ENCODE results near the gene C22orf23.
"Not testable (repeated sequence)": the region's sequence is repeated elsewhere in the genome, so short reads cannot be mapped to it uniquely, and the experiment has no call there.

The C22orf23 gene

DNA sequence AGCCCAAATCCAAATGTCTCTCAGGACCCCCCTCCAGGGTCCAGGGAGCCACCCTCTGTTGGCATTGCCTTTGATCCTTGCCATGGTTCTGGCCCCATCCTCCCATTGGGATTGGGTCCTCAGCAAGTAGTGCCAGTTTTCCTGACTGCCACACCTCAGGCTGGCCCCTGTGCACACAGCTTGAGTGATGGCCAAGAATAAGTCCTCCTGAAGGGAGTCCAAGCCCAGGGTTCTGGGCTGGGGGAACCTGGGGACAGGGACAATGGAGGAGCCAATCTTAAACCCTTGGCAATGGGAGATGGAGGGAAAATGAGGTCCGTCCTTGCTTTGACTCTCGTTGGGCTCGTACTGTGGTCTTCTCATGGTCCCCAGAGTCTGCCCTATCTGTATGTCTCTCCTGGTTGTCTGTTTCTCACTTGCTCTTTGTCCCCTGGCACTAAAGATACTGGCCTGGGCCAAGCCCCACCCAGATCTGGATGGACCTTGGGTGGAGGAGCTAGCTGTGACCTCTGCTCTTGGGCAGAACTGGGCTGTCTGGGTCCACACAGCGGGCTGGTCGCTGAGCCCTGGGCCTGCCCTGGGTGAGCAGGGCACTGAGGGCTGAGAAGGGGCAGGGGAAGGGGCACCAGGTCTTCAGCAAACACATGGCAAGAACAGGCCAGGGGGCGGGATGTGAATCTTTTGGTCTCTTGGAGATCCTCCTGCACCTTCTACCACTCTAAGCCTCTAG lies 28.0 kb upstream of the C22orf23 start:
- DNase-seq: no peak

GRCh38 chr22:37979782-37980181 lies 26.4 kb upstream of the C22orf23 start:
- no peak for DNase-seq

GRCh38 chr22:37976547-37976946 lies 23.1 kb upstream of the C22orf23 start:
- DNase-seq: no peak

- not testable (repeated sequence) for DNase-seq
Observed at GRCh38 chr22:37976022-37976421, 22.6 kb upstream of the C22orf23 start.

- no peak for DNase-seq
Observed at GRCh38 chr22:37975153-37975552, 21.8 kb upstream of the C22orf23 start.

DNA sequence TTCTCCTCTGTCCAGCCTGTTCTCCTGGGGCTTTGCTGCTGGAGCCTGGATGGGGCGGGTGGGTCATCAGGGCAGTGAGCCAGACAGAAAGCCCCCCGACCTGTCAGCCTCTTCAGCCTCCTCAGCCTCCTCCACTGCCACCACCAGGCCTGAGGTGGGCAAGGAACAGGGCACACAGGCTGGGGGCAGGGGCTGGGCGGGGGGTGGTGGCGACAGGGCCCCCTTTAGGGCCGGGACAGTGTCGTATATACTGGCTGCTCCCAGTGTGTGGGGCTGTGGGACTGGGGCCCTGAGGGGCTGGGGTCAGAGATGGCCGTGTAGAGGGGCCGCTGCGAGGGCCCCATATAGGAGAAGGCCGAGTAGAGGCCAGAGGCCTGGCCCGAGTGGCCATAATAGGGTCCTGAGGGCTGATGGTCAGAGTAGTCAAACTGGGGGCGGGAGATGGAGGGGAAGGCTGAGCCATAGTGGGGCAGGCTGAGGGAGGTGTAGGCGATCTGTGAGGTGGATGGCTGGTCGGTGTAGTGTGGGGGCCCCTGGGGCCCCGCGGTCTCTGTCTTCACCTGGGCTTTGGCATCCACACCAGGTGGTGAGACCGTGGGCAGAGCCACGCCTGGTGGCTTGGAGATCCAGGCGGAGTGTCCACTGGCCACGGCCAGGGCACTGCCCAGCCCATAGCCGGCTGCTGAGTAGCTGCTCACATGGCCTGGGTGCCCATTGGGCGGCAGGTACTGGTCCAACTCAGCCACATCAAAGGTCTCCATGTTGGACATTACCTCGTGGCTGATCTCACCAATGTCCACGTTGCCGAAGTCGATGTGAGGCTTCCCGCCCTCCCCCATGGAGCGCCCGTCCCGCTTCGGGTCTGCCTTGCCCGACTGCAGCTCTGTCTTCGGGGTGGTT lies 20.1 kb upstream of the C22orf23 start:
- no peak for DNase-seq

DNA sequence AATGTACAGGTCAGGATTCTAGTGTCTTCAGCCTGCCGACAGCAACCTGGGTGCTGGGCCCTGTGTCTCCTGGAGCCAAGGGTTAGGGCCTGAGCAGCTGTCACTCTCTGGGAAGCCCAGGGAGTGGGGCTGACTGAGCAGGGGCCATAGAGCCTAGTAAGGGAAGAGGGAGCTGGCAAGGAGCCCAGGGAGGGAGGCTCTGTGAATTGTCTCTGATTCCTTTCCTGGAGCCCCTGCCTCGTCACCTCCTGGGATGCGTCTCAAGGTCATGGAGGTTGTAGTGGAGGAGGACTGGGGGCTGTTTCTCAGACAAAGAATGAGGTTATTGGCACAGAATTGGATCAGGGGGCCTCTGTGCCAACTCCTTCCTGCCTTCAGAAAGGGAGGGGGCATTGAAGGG lies 19.1 kb upstream of the C22orf23 start:
- peak; percentile 7 for DNase-seq

- DNase-seq: no peak
Observed at GRCh38 chr22:37971475-37972434, 18.4 kb upstream of the C22orf23 start.

- no peak for DNase-seq
Observed at GRCh38 chr22:37970864-37971263, 17.5 kb upstream of the C22orf23 start.

GRCh38 chr22:37968452-37969251 lies 15.3 kb upstream of the C22orf23 start:
- no peak for DNase-seq

DNA sequence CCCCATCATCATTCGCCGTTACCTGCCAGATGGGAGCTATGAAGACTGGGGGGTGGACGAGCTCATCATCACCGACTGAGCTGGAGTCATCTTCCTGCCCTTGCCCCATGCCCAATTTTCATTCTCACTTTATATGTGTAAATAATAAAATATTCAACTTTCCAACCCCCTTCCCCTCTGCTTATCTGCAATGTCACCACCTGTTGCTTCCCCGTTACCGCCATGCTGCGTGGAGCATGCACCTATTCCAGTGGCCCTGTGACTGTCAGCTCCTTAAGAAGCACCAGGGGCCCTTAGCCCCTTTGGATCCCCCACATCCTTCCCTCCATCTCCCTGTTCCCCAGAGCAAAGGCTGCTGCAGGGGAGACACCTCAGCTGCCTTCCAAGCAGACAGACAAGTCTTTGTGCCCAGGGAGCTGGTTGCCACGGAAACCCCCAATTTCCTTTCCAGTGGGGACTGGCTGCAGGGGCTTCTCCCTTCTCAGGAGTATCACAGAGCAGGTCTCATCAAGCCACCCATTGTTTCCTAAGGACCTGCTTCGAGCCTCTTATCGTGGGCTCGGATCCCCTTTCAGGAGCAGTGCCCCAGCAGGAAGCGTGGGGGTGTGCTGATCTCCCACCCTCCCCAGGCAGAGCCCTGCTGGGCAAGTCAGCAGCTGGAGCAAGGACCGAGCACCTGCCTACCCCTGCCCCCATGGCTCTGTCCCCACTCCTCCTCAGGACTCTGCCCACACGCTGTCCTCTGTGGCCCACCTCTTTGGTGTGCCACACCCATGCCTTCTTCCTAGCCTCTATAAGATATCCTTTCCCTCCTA lies 14.4 kb upstream of the C22orf23 start:
- no peak for DNase-seq

DNA sequence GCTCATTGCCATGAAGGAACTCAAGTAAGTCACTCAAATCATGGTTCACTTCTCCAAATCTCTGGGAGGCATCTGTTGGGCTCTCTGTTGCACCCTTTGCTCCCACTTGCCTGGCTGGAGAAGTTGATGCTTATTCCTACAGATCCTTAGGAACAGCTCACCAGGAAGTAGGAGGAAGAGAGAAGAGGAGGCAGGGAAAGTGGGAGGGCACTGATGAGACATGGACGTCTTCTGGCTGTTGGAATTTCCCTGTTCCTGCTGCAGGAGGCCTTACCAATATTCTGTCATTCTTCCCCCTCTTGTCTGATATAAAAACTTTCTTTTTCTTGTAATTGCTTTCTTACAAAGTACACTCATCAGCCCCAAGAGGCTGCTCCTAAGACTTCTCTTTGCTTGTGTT lies 13.7 kb upstream of the C22orf23 start:
- DNase-seq: no peak

DNA sequence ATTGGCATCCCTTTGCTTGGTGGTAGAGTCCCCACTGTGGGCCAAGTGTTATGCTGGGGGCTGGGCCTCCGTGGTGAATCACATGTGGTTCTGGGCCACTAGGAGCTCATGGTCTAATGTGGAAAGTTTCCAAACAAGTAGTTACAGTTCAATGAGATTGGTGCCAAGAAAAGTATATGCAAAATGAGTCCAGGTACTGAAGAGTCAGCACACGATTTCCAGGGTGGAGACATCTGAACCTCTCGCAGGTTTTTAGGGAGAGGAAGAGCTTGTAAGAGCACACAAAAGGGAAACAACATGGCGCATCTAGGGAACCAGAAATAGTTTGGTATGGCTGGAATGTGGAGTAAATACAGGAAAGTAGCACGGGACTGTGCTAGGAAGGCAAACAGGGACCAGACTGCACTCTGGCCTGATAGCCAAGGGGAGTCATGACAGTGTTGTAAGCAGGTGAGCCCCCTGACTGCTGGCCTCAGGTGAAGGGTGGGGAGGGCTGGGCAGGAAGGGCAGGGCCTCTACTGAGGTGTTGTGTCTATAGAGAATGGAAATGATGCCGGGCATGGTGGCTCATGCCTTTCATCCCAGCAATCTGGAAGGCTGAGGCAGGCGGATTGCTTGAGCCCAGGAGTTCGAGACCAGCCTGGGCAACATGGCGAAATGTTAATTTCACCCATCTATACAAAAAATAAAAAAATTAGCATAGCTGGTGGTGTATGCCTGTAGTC lies 12.7 kb upstream of the C22orf23 start:
- DNase-seq: no peak

- DNase-seq: no peak
Observed at GRCh38 chr22:37961062-37961461, 7.7 kb upstream of the C22orf23 start.

DNA sequence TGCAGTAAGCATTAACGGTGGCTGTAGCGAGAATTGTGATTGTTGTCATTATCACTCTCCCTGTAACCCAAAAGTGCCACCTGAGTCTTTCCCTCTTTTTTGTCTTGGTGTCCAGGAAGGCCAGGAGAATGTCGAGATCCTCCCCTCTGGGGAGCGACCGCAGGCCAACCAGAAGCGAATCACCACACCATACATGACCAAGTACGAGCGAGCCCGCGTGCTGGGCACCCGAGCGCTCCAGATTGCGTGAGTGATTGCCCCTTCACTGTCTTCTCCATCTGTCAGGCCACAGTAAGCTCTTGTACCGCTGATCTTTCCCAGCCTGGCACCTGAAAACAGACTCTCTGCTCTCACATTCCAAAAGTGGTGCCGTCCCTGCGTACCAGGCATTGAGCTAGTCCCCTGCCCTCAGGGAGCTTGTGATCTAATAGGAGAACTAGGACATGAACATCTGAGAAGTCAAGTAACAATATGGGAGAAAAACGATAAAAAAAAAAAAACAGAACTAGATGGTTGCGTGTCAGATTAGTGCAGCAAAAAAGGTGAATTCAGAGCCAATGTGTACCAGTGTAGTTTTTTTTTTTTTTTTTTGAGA lies 5.9 kb upstream of the C22orf23 start:
- no peak for DNase-seq

DNA sequence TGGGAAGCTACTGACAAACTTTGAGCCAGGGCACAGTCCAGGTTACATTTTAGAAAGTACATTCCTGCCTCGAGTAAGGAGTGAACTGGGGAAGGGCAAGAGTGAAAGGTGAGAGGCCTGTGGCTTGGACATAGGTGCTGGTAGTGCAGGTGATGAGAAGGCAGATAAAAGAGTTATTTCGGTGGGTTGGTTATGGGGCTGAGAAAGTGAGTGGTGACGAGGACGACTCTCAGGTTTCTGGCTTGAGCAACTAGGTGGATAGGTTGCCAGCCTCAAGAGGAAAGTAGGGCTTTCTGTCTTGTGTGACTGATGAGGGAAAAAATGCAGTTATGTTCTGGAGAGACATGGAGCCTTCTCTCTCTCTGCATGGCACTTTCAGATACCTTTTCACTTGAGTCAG lies 3.8 kb upstream of the C22orf23 start:
- DNase-seq: no peak

DNA sequence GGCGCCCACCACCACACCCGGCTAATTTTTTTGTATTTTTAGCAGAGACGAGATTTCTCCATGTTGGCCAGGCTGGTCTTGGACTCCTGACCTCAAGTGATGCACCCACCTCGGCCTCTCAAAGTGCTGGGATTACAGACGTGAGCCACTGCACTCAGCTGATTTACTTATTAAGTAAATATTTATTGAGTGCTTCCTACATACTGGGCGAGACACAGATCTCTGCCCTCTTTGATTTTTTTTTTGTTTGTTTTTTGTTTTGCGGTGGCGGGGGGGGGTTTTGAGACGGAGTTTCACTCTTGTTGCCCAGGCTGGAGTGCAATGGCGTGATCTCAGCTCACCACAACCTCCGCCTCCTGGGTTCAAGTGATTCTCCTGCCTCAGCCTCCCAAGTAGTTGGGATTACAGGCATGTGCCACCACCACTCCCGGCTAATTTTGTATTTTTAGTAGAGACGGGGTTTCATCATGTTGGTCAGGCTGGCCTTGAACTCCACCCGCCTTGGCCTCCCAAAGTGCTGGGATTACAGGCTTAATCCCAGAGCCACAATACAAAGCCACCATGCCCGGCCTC lies 2.5 kb upstream of the C22orf23 start:
- DNase-seq: not testable (repeated sequence)

GRCh38 chr22:37954686-37955085 lies 1.3 kb upstream of the C22orf23 start:
- no peak for DNase-seq

DNA sequence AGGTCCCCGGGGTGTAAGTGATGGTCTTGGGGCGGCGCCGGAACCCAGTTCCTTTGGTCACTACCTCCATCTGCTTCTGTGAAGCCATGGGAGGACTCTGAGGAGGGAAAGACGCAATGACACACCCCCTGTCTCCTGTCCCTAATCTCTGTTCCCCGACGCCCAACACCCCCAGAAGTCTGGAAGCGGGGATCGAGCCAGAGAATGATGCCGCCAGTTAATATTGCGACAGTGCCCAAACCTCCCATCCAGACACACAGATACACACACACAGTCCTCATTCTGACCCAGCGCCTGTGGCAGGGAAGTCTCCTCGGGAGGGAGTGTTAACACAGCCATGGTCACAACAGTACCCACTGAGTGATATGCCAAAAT lies 352 bp downstream of the C22orf23 start:
- no peak for DNase-seq

- not testable (repeated sequence) for DNase-seq
Observed at GRCh38 chr22:37952629-37953028, 772 bp downstream of the C22orf23 start.

Data from DMS79 (cell line).